ENCODE results near the gene VTCN1.
A peak's percentile ranks its signal among the peaks of the same experiment; 100 is the strongest.
"Not testable (repeated sequence)": the region's sequence is repeated elsewhere in the genome, so short reads cannot be mapped to it uniquely, and the experiment has no call there.

VTCN1 gene

DNA sequence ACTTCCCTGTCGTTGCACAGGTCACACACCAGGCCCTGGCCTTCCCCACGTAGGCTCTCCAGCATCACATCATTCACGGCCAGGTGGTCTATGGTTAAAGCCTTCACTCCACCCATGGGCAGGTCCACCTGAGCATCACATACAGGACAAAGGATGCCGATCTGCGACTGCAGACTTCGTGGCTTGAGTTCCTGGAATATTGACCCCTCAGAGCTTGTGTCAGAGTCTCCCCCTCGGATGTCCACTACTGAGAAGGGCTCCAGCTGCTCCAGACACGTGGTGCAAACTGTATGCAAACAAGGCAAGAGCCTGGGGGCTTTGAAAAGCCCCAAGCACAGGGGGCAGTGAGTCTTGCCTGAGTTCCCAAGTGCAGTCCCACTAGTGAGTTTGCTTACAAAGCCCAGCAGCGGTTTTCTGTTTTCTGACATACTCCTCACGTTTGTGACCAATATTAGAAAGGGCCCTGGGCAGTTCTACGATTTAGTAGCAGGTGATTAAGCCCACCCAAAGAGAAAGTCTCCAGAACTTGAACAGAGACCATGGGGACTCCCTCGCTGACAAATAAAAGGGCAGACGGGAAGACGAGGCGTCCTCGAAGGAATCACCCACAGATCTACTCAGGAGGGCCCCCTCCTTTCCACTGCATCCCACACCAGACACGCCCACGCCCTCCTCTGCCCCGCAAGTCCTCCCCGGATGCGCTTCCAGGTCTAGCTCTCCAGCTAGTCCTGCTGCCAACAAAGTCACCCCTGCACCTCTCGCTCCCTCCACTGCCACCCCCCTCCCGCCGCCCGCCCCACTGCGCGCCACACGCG is 89.7 kb downstream of the VTCN1 start:
- DNase-seq (ENCODE audit: low read depth, low spot score) = no peak
- H3K4me3 ChIP-seq (ENCODE audit: low read depth, low read length) = peak overlapping the region; percentile 78
- TF ChIP-seq, protein P1, sequence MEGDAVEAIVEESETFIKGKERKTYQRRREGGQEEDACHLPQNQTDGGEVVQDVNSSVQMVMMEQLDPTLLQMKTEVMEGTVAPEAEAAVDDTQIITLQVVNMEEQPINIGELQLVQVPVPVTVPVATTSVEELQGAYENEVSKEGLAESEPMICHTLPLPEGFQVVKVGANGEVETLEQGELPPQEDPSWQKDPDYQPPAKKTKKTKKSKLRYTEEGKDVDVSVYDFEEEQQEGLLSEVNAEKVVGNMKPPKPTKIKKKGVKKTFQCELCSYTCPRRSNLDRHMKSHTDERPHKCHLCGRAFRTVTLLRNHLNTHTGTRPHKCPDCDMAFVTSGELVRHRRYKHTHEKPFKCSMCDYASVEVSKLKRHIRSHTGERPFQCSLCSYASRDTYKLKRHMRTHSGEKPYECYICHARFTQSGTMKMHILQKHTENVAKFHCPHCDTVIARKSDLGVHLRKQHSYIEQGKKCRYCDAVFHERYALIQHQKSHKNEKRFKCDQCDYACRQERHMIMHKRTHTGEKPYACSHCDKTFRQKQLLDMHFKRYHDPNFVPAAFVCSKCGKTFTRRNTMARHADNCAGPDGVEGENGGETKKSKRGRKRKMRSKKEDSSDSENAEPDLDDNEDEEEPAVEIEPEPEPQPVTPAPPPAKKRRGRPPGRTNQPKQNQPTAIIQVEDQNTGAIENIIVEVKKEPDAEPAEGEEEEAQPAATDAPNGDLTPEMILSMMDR (IDR thresholded peaks at IDR 0.05; ENCODE audit: low read depth, low read length) = no peak
- in situ Hi-C loops (cut with HindIII; ENCODE audit: low sequenced_read_pairs) = no loop called here

DNA sequence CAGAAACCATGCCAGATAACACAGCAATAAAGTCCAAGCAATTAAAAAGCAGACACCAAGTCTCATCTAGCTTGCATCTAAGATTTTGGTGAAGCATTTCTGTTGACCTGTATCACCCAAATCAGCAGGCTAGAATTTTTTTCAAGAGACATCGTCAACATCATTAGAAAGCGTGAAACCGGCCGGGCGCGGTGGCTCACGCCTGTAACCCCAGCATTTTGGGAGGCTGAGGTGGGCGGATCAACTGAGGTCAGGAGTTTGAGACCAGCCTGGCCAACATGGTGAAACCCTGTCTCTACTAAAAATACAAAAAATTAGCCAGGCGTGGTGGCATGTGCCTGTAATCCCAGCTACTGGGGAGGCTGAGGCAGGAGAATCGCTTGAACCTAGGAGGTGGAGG is 91.6 kb downstream of the VTCN1 start:
- H3K4me3 ChIP-seq (ENCODE audit: low read depth, low read length); in situ Hi-C loops (cut with HindIII; ENCODE audit: low sequenced_read_pairs); DNase-seq (ENCODE audit: low read depth, low spot score): not testable (repeated sequence)

DNA sequence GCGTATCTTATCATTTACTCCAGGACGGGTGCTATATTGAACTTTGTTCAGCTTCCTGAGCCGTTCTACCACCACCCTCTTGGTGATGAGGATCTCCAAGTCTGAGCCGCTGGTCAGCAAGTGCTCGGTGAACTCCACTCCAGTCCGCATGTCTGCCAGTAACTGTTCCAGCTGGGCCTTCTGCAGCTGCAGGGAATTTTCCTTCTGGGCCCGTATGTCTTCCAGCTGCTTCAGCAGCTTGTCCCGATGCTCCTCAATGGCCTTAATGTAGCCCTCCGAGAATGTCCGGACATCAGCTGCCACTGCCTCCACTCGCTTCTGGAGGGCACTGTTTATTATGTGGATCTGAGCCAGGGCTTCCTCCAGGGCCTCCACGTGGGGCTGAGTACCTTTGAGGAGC is 92.6 kb downstream of the VTCN1 start:
- in situ Hi-C loops (cut with HindIII; ENCODE audit: low sequenced_read_pairs) = no loop called here
- no peak overlapping the region for H3K4me3 ChIP-seq (ENCODE audit: low read depth, low read length)
- TF ChIP-seq, protein P1 (IDR thresholded peaks at IDR 0.05; ENCODE audit: low read depth, low read length) = no peak
- DNase-seq (ENCODE audit: low read depth, low spot score) = no peak

DNA sequence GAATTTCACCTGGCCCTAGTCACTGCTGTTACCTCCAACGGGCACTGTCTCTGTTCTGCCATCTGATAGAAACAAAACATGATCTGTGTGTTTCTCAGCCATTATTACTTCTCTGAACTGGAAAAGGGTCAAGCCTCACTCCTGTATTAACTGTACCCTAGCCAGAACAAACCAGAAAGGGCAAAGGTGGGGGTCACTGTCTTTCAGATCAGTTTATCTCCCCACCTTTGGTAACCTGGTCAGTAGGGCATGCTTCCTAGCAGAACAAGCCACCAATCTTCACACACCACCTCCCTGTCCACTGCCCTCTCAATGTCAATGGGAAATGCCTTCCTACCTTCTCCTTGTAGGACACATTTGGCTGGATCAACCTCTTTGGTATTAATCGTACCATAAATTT is 93.0 kb downstream of the VTCN1 start:
- DNase-seq (ENCODE audit: low read depth, low spot score) = no peak
- TF ChIP-seq, protein P1 (IDR thresholded peaks at IDR 0.05; ENCODE audit: low read depth, low read length) = no peak
- in situ Hi-C loops (cut with HindIII; ENCODE audit: low sequenced_read_pairs) = no loop called here
- H3K4me3 ChIP-seq (ENCODE audit: low read depth, low read length) = no peak overlapping the region

DNA sequence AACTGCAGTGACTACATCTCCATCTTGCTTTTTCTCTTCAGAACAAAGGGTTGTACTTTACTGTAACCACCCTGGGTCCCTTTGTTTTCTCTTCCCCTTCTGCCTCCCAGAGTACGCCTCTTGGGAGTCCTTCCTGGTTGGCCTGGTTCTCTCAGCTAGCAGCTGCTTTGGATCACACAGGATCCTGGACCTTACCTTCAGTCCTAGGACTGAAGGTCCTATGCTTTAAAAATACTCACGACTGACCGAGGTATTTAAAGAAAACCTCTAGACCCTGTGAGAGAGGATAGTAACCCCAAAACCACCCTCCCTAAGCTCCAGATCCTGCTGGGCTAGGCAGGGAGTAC is 94.0 kb downstream of the VTCN1 start:
- no peak overlapping the region for H3K4me3 ChIP-seq (ENCODE audit: low read depth, low read length)
- TF ChIP-seq, protein P1 (IDR thresholded peaks at IDR 0.05; ENCODE audit: low read depth, low read length) = no peak
- DNase-seq (ENCODE audit: low read depth, low spot score) = no peak
- in situ Hi-C loops (cut with HindIII; ENCODE audit: low sequenced_read_pairs) = no loop called here

DNA sequence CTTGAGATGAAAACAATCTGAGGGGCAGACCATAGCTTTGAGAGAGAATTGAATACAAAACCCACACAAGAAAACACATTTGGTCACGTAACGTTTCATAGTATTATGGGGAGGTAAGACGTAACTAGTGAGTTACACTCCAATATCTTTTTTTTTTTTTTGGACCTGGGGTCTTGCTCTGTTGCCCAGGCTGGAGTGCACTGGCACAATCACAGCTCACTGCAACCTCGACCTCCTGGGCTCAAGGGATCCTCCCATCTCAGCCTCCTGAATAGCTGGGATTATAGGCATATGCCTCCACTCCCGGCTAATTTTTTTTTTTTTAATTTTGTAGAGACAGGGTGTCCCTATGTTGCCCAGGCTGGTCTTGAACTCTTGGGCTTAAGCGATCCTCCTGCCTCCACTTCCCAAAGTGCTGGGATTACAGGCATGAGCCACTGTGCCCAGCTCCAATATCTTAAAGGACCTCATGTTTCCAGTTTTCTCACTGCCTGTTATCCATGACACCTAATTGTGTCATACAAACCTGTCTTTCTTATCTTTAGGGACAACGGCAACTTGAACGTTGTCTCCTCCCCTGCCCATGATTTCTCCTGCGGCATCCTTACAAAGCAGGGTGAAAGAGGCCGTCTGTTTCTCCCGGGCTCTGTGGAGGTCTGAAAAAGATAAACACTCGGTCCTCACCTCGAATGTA is 94.5 kb downstream of the VTCN1 start:
- in situ Hi-C loops (cut with HindIII; ENCODE audit: low sequenced_read_pairs) = no loop called here
- no peak overlapping the region for H3K4me3 ChIP-seq (ENCODE audit: low read depth, low read length)
- DNase-seq (ENCODE audit: low read depth, low spot score) = no peak
- TF ChIP-seq, protein P1 (IDR thresholded peaks at IDR 0.05; ENCODE audit: low read depth, low read length) = no peak

DNA sequence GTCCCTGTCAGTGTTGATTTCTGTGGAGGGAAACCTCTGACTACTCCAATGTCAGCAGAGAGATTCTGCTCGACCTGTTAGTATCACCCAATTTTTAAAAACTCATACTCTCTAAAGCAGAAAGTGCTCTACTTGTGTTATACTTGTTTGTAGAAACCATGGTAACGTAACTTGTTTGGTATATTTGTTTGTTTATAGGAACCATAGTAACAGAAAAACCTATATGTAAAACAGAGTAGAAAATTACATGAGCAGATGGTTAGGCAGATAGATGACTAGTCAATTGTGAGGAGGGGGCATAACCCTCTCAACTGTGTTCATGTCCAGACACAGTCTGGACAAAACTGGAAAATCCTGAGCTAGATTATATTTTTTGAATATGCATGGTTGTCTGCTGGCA is 95.8 kb downstream of the VTCN1 start:
- TF ChIP-seq, protein P1 (IDR thresholded peaks at IDR 0.05; ENCODE audit: low read depth, low read length) = no peak
- DNase-seq (ENCODE audit: low read depth, low spot score) = no peak
- H3K4me3 ChIP-seq (ENCODE audit: low read depth, low read length) = no peak overlapping the region
- in situ Hi-C loops (cut with HindIII; ENCODE audit: low sequenced_read_pairs) = no loop called here
